ENCODE data around the gene CCDC85C. TPM values are rescaled to one million over a fixed set of nuclear protein-coding genes. Genes with fewer than 3 reads are reported as not detected.

CCDC85C gene
- total RNA-seq, 1 experiment from 2014 or later, result 33.2 TPM

DNA sequence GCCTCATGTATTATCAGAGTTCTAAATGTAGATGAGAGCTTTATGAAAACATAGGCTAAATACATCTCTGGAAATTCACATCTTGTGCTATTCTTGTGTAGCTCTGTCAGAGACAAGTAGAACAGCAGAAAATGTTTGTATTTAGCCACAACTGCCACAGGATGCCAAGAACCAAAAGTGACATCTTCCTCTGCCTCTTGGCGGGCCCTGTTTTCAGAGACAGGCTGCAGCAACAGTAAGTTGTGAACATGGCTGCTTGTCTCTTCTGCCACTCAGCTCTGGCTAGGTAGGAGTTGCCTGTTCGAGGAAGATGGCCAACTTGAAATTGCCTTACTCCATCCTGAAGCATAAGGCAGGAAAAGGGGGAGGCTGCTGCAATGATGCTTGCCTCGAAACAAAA lies 153.7 kb downstream of the CCDC85C start:
- no peak overlapping the region for H2BK20ac ChIP-seq (ENCODE audit: low read depth, low read length, poor library complexity, severe bottlenecking)
- no peak overlapping the region for H2BK12ac ChIP-seq (ENCODE audit: insufficient read length, low read depth, low read length)
- no peak overlapping the region for H3K14ac ChIP-seq (ENCODE audit: insufficient read depth, low read length)
- H3K9ac ChIP-seq (ENCODE audit: extremely low read depth, insufficient read length, low read length), result no peak overlapping the region
- H3K23ac ChIP-seq (ENCODE audit: insufficient read length, low read depth, low read length), result no peak overlapping the region
- Mint-ChIP-seq H3K4me3 (no peak overlapping the region), H3K27me3 (ENCODE audit: low read depth) (no peaks in the 10 kb centered on the region), H3K27ac (no peak overlapping the region), H3K4me1 (no peaks in the 10 kb centered on the region), H3K9me3 (no peaks in the 10 kb centered on the region), H3K36me3 (ENCODE audit: insufficient read depth in 1 of 3, low read depth in 3 of 3) (peaks cover 22 to 46% (median 40%) of the 10 kb centered on the region in 3 experiments; a peak in 6 of 7 replicates)
- TF ChIP-seq CTCF (conservative IDR thresholded peaks at IDR 0.05), result no peak
- H2AK5ac ChIP-seq (ENCODE audit: insufficient read length, low read length), result no peak overlapping the region
- H3K27ac ChIP-seq (ENCODE audit: insufficient read length, low read depth, low read length), result no peak overlapping the region
- H3K9me3 ChIP-seq (ENCODE audit: control insufficient read depth, low read depth, low read length), result no peaks in the 10 kb centered on the region
- no peak overlapping the region for H4K91ac ChIP-seq (ENCODE audit: insufficient read length, low read depth, low read length)
- H4K8ac ChIP-seq (replicated peaks; ENCODE audit: insufficient read length, low read depth, low read length), result no peak overlapping the region
- H3K4me2 ChIP-seq (ENCODE audit: insufficient read depth, insufficient read length, low read length), result no peak overlapping the region
- H2AFZ ChIP-seq (ENCODE audit: low read length), result no peak overlapping the region
- no peak overlapping the region for H4K5ac ChIP-seq (ENCODE audit: insufficient read length, low read depth, low read length)
- no peaks in the 10 kb centered on the region for H4K20me1 ChIP-seq (ENCODE audit: control insufficient read depth, insufficient read depth, insufficient read length)
- no peak overlapping the region for H3K4ac ChIP-seq (ENCODE audit: low read depth, low read length)
- no peaks in the 10 kb centered on the region for H3K79me2 ChIP-seq (ENCODE audit: insufficient read depth, low read length)
- no peaks in the 10 kb centered on the region for H3K4me1 ChIP-seq (ENCODE audit: insufficient read depth, low read length)
- WGBS (ENCODE audit: extremely low coverage, insufficient read length, low lambda C conversion rate), result no CpG with 5 or more reads among the region's 3 CpGs
- no peaks in the 10 kb centered on the region for H3K79me1 ChIP-seq (ENCODE audit: insufficient read depth, low read depth, low read length, poor library complexity, severe bottlenecking)
- no peak overlapping the region for H3K18ac ChIP-seq (ENCODE audit: insufficient read length, low read depth, low read length)
- DNase-seq, result no peak
- H3K23me2 ChIP-seq (ENCODE audit: insufficient read length, low read depth, low read length, poor library complexity, severe bottlenecking), result no peaks in the 10 kb centered on the region
- no peak overlapping the region for H2BK5ac ChIP-seq (ENCODE audit: insufficient read length, low read length)
- H3T11ph ChIP-seq (ENCODE audit: low read length), result no peak overlapping the region
- H2BK120ac ChIP-seq (ENCODE audit: low read depth, low read length, poor library complexity, severe bottlenecking), result no peak overlapping the region
- H3K56ac ChIP-seq (ENCODE audit: insufficient read length, low read depth, low read length), result no peak overlapping the region
- no peak overlapping the region for H2BK15ac ChIP-seq (ENCODE audit: low read depth, low read length)
- no peaks in the 10 kb centered on the region for H3K27me3 ChIP-seq (ENCODE audit: insufficient read depth, low read length)

Other genes starting within 250 kb of the CCDC85C start
- 53.7 and 56.7 TPM in 2 replicates for gene SETD3, start 123.3 kb downstream of the CCDC85C start, total RNA-seq (2021)
- 76.9 and 80.1 TPM in 2 replicates for gene CCNK, start 122.8 kb downstream of the CCDC85C start, total RNA-seq (2021)
- gene HHIPL1, start 40.9 kb upstream of the CCDC85C start, total RNA-seq (2021), result 2.6 and 2.9 TPM in 2 replicates
- 0.59 and 0.75 TPM in 2 replicates for gene CYP46A1, start 80.1 kb upstream of the CCDC85C start, total RNA-seq (2021)
- gene EML1, start 189.2 kb upstream of the CCDC85C start, total RNA-seq (2021), result 16.7 and 19.0 TPM in 2 replicates